ENCODE results near the gene CSNK1G1.

GRCh38 chr15:64337761-64338160, 18.2 kb downstream of the CSNK1G1 start:
- TF ChIP-seq RAD21 (IDR thresholded peaks at IDR 0.05; ENCODE audit: low read length) (no peak), FOS (IDR thresholded peaks at IDR 0.05; ENCODE audit: low read depth, low read length) (peak; percentile 28; the same call in 1 of the 2 replicates), POLR2A (IDR thresholded peaks at IDR 0.05; ENCODE audit: low read depth, low read length) (no peak), CTCF (conservative IDR thresholded peaks at IDR 0.05; ENCODE audit: low read depth, low read length) (no peak), CHD1 (IDR thresholded peaks at IDR 0.05; ENCODE audit: low read depth, low read length) (no peak), RFX5 (IDR thresholded peaks at IDR 0.05; ENCODE audit: low read depth, low read length) (no peak), BHLHE40 (IDR thresholded peaks at IDR 0.05; ENCODE audit: low read depth, low read length) (no peak), MAFK (IDR thresholded peaks at IDR 0.05; ENCODE audit: low read depth, low read length) (no peak), USF2 (IDR thresholded peaks at IDR 0.05; ENCODE audit: low read depth, low read length) (no peak), MXI1 (IDR thresholded peaks at IDR 0.05; ENCODE audit: borderline replicate concordance, low read depth, low read length) (no peak), ELK1 (IDR thresholded peaks at IDR 0.05; ENCODE audit: borderline replicate concordance, low read depth, low read length) (no peak), MAZ (IDR thresholded peaks at IDR 0.05; ENCODE audit: borderline replicate concordance, low read depth, low read length) (no peak)
